Fibroblast of the aortic adventitia (primary cell): ENCODE results near the gene EN2. TPM values are rescaled to one million over a fixed set of nuclear protein-coding genes. Genes with fewer than 3 reads are reported as not detected.
"Not testable (repeated sequence)": the region's sequence is repeated elsewhere in the genome, so short reads cannot be mapped to it uniquely, and the experiment has no call there.

Experiments
- DNase-seq: peaks from one replicate; pipeline ENCODE4 v3.0.0-alpha.2; 2010; ENCODE audit warnings: low read depth
- H3K4me3 ChIP-seq: 2 replicates; pipeline ENCODE4 v1.5.1; 2011; ENCODE audit warnings: low read depth, mild to moderate bottlenecking, control low read depth, low read length, moderate library complexity
- CTCF ChIP-seq: IDR thresholded peaks from 2 replicates; pipeline ENCODE4 v1.5.1; 2011; ENCODE audit warnings: mild to moderate bottlenecking, low read length, control low read depth, inconsistent platforms; ENCODE audit not compliant: insufficient read depth
- total RNA-seq: library from RNA; depleted of rRNA; stranded (reverse); fragments of >200 nt; gene quantifications from 2 replicates; pipeline ENCODE4 v1.2.3, GENCODE V29; 2012; ENCODE audit warnings: low replicate concordance

Gene EN2
- total RNA-seq, 1 donor = under 0.01 TPM

- TF ChIP-seq CTCF = no peak
- no peak overlapping the region for H3K4me3 ChIP-seq
- DNase-seq = no peak
These were observed 22.8 kb upstream of the EN2 start for GRCh38 chr7:155435110-155435509.

GRCh38 chr7:155437836-155438235 lies 20.1 kb upstream of the EN2 start:
- no peak for DNase-seq
- no peak for TF ChIP-seq CTCF
- H3K4me3 ChIP-seq = no peak overlapping the region

GRCh38 chr7:155438777-155439176 lies 19.2 kb upstream of the EN2 start:
- no peak for TF ChIP-seq CTCF
- H3K4me3 ChIP-seq = no peak overlapping the region
- no peak for DNase-seq

- no peak for TF ChIP-seq CTCF
- no peak overlapping the region for H3K4me3 ChIP-seq
- DNase-seq = no peak
These were observed 18.5 kb upstream of the EN2 start for GRCh38 chr7:155439311-155440017.

- no peak for DNase-seq
- TF ChIP-seq CTCF = no peak
- no peak overlapping the region for H3K4me3 ChIP-seq
These were observed 17.9 kb upstream of the EN2 start for GRCh38 chr7:155440018-155440410.

- no peak overlapping the region for H3K4me3 ChIP-seq
- TF ChIP-seq CTCF = no peak
- no peak for DNase-seq
These were observed 16.1 kb upstream of the EN2 start for GRCh38 chr7:155441856-155442255.

GRCh38 chr7:155444746-155445145 lies 13.2 kb upstream of the EN2 start:
- H3K4me3 ChIP-seq = no peak overlapping the region
- no peak for DNase-seq
- no peak for TF ChIP-seq CTCF

- not testable (repeated sequence) for DNase-seq, H3K4me3 ChIP-seq
These were observed 12.3 kb upstream of the EN2 start for GRCh38 chr7:155445606-155446005.
